ENCODE measurements around the gene DCAF8.
"Not testable (repeated sequence)": the region's sequence is repeated elsewhere in the genome, so short reads cannot be mapped to it uniquely, and the experiment has no call there.

The DCAF8 gene

GRCh38 chr1:160261893-160262794 lies at the start of gene DCAF8:
Gene DCAF8, minus strand, starts transcription at chr1:160262549. Its CDS starts 18,541 bp downstream, at chr1:160244008.
- DNase-seq = peak; percentile 96

- no peak for DNase-seq
Measured at GRCh38 chr1:160309571-160309970, 47.2 kb upstream of the DCAF8 start.

GRCh38 chr1:160309185-160309557 lies 46.8 kb upstream of the DCAF8 start:
- no peak for DNase-seq

GRCh38 chr1:160308451-160309184 lies 46.3 kb upstream of the DCAF8 start:
- no peak for DNase-seq

GRCh38 chr1:160307118-160307791 lies 44.9 kb upstream of the DCAF8 start:
- DNase-seq = no peak

GRCh38 chr1:160300173-160300572 lies 37.8 kb upstream of the DCAF8 start:
- DNase-seq = no peak

- DNase-seq = no peak
Measured at GRCh38 chr1:160296036-160296435, 33.7 kb upstream of the DCAF8 start.

GRCh38 chr1:160293020-160293968 lies 30.9 kb upstream of the DCAF8 start:
- DNase-seq = no peak

- peak; percentile 70 for DNase-seq
Measured at GRCh38 chr1:160291248-160292220, 29.2 kb upstream of the DCAF8 start.

GRCh38 chr1:160287769-160288168 lies 25.4 kb upstream of the DCAF8 start:
- not testable (repeated sequence) for DNase-seq

GRCh38 chr1:160285506-160285905 lies 23.2 kb upstream of the DCAF8 start:
- no peak for DNase-seq

- DNase-seq = peak; percentile 87
Measured at GRCh38 chr1:160284782-160285344, 22.5 kb upstream of the DCAF8 start, which contains the start of gene PEX19. Gene PEX19, minus strand, starts transcription at chr1:160285133. Its CDS starts 9 bp downstream, at chr1:160285124.

- DNase-seq = no peak
Measured at GRCh38 chr1:160284220-160284781, 22.0 kb upstream of the DCAF8 start.

- no peak for DNase-seq
Measured at GRCh38 chr1:160282807-160283206, 20.5 kb upstream of the DCAF8 start.

GRCh38 chr1:160277987-160278386 lies 15.6 kb upstream of the DCAF8 start:
- DNase-seq = no peak

GRCh38 chr1:160277330-160277729 lies 15.0 kb upstream of the DCAF8 start:
- DNase-seq = no peak

- DNase-seq = no peak
Measured at GRCh38 chr1:160271025-160271424, 8.7 kb upstream of the DCAF8 start.

- no peak for DNase-seq
Measured at GRCh38 chr1:160267284-160267991, 5.1 kb upstream of the DCAF8 start.

- DNase-seq = no peak
Measured at GRCh38 chr1:160264795-160265307, 2.5 kb upstream of the DCAF8 start.
